Measurements from ENCODE around the gene TIMM10. TPM values are rescaled to one million over a fixed set of nuclear protein-coding genes. Genes with fewer than 3 reads are reported as not detected.
A peak's percentile ranks its signal among the peaks of the same experiment; 100 is the strongest.

Gene TIMM10
- total RNA-seq, 1 experiment from 2014 or later = 233 TPM

DNA sequence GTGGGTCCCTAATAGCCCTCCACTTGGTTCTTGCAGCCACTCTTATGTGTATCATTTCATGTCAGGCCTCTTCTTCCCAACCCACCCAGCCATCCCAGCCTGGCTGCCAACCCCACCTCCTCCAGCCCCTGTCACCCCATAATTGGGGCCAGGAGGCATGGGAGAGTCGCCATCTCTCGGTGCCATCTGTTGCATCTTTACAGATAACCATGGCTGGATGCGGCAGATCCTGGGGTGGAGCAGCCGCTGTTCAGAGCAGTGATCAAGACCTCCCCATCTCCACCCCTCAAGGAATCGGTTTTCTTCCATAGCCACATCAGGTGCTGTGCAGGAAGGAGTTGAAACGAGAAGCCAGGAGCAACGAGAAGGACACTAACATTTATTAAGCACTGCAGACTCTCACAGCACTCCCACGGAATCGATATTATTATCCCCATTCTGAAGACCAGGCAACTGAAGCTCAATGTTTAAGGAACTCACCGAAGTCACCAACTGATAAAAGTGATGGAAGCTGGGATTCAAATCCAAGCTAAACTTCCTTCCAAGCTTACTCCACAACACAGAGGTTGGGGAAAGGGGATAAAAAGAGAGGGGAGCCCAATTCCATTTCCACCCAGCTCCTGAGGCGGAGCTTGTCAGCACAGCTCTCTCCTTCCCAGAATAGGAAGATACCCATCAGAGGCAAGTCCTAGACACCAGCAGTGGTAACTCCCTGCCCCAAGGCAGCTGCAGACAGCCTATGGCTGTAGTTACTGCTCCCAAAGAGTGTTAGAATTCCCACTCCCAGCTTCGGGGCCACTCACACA lies 17.7 kb downstream of the TIMM10 start:
- no peaks in the 10 kb centered on the region for H4K20me1 ChIP-seq (ENCODE audit: low read length)
- H3K27me3 ChIP-seq (ENCODE audit: low read length) = no peaks in the 10 kb centered on the region
- H3K4me3 ChIP-seq (ENCODE audit: low read length) = no peak overlapping the region
- 0 out of 2 replicates have a peak overlapping the region, but pooled peaks have one; percentile 100 for H3K4me2 ChIP-seq (ENCODE audit: low read length)
- no peaks in the 10 kb centered on the region for H3K79me2 ChIP-seq (ENCODE audit: low read length)
- ATAC-seq = no peak
- ChIA-PET CTCF (interaction anchor here (0.7 kb wide), 1 partner anchor 69 kb away, joined by 3 read pairs; no protein-coding TSS in a partner anchor), POLR2A (ENCODE audit: unreplicated experiment) (no interaction called here)
- no TSS peak for BruUV-seq (replicated peaks)
- peaks cover 9% of the 10 kb centered on the region for H3K4me1 ChIP-seq (ENCODE audit: insufficient read depth, low read length)
- no peaks in the 10 kb centered on the region for H3F3A ChIP-seq (ENCODE audit: low read length, unreplicated experiment)
- no peaks in the 10 kb centered on the region for H3K9me2 ChIP-seq (replicated peaks; ENCODE audit: low read length)
- intact Hi-C loops (cut with micrococcal nuclease) = no loop called here
- H3K9ac ChIP-seq (ENCODE audit: low read length) = no peak overlapping the region
- TF ChIP-seq, protein P1, sequence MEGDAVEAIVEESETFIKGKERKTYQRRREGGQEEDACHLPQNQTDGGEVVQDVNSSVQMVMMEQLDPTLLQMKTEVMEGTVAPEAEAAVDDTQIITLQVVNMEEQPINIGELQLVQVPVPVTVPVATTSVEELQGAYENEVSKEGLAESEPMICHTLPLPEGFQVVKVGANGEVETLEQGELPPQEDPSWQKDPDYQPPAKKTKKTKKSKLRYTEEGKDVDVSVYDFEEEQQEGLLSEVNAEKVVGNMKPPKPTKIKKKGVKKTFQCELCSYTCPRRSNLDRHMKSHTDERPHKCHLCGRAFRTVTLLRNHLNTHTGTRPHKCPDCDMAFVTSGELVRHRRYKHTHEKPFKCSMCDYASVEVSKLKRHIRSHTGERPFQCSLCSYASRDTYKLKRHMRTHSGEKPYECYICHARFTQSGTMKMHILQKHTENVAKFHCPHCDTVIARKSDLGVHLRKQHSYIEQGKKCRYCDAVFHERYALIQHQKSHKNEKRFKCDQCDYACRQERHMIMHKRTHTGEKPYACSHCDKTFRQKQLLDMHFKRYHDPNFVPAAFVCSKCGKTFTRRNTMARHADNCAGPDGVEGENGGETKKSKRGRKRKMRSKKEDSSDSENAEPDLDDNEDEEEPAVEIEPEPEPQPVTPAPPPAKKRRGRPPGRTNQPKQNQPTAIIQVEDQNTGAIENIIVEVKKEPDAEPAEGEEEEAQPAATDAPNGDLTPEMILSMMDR (conservative IDR thresholded peaks at IDR 0.05; ENCODE audit: low read depth, low read length) = no peak
- TF ChIP-seq EZH2phosphoT487 (IDR thresholded peaks at IDR 0.05; ENCODE audit: borderline replicate concordance, low read length) (no peak), EZH2 (IDR thresholded peaks at IDR 0.05; ENCODE audit: low read length, unreplicated experiment) (no peak)
- no peak overlapping the region for H3K27ac ChIP-seq (ENCODE audit: low read length)
- no peak overlapping the region for H2AFZ ChIP-seq (ENCODE audit: low read length)
- no peaks in the 10 kb centered on the region for H3K9me3 ChIP-seq (ENCODE audit: low read length)
- no peak for DNase-seq
- no peaks in the 10 kb centered on the region for H3K36me3 ChIP-seq (ENCODE audit: low read depth, low read length)

DNA sequence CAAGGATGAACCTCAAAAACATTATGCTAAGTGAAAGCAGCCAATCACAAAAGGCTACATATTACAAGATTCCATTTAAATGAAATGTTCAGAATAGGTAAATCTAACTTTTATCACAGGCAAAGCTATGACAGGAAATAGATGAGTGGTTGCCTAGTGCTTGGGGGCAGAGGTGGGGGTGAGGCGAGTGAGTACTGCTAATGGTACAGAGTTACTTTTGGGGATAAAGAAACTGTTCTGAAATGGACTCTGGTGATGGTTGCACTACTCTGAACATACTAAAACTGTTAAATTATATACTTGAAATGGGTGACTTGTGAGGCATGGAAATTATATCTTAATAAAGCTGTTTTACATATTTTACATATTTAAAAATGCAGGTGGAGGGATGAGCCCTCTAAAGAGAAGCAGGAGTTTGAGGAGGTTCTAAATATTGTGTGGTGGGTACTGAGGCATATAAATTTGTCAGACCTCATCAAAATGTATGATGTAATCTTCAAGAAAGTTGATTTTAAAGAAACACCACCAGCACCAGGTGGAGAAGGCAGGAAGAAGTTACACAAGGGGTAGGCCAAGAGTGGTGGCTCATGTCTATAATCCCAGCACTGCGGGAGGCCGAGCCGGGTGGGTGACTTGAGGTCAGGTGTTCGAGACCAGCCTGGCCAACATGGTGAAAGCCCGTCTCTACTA lies 18.7 kb downstream of the TIMM10 start:
- TF ChIP-seq, protein P1 (conservative IDR thresholded peaks at IDR 0.05; ENCODE audit: low read depth, low read length) = no peak
- TF ChIP-seq EZH2phosphoT487 (IDR thresholded peaks at IDR 0.05; ENCODE audit: borderline replicate concordance, low read length) (no peak), EZH2 (IDR thresholded peaks at IDR 0.05; ENCODE audit: low read length, unreplicated experiment) (no peak)
- H3K4me2 ChIP-seq (ENCODE audit: low read length) = no peak overlapping the region
- no peak for ATAC-seq
- no peak overlapping the region for H3K9ac ChIP-seq (ENCODE audit: low read length)
- H3K36me3 ChIP-seq (ENCODE audit: low read depth, low read length) = no peaks in the 10 kb centered on the region
- no peak overlapping the region for H3K27ac ChIP-seq (ENCODE audit: low read length)
- peaks cover 9% of the 10 kb centered on the region for H3K4me1 ChIP-seq (ENCODE audit: insufficient read depth, low read length)
- no TSS peak for BruUV-seq (replicated peaks)
- intact Hi-C loops (cut with micrococcal nuclease) = no loop called here
- H3K9me3 ChIP-seq (ENCODE audit: low read length) = no peaks in the 10 kb centered on the region
- no peak overlapping the region for H2AFZ ChIP-seq (ENCODE audit: low read length)
- ChIA-PET CTCF (no interaction called here), POLR2A (ENCODE audit: unreplicated experiment) (no interaction called here)
- no peaks in the 10 kb centered on the region for H3K79me2 ChIP-seq (ENCODE audit: low read length)
- DNase-seq = no peak
- no peaks in the 10 kb centered on the region for H3K27me3 ChIP-seq (ENCODE audit: low read length)
- no peak overlapping the region for H3K4me3 ChIP-seq (ENCODE audit: low read length)
- no peaks in the 10 kb centered on the region for H3K9me2 ChIP-seq (replicated peaks; ENCODE audit: low read length)
- H4K20me1 ChIP-seq (ENCODE audit: low read length) = no peaks in the 10 kb centered on the region
- H3F3A ChIP-seq (ENCODE audit: low read length, unreplicated experiment) = no peaks in the 10 kb centered on the region

Data from PC-3 (cell line).